ENCODE results near the gene FRMD3.

GRCh38 chr9:83291196-83291595 is 247.0 kb downstream of the FRMD3 start:
- TF ChIP-seq CTCF (IDR thresholded peaks at IDR 0.05): no peak
- no peak for TF ChIP-seq POLR2A (IDR thresholded peaks at IDR 0.05)

Data from lower leg skin (tissue), 3 donors.